Prostate gland (tissue), 2 donors: Measurements from ENCODE around the gene ADM2.

ENCODE experiments used
- CTCF ChIP-seq, 4 experiments: fragments of 200-600 bp in 2 of 4; fragments of 450-650 bp in 2 of 4; sonication (generic) in 2 of 4; IDR thresholded peaks; 1 replicate in 3 of 4; 2 replicates in 1 of 4; pipeline ENCODE4 v1.5.1; 2016 to 2019; ENCODE audit warnings: antibody characterized with exemption in 4 of 4, mild to moderate bottlenecking in 2 of 4, moderate library complexity in 2 of 4
- POLR2A ChIP-seq: fragments of 450-650 bp; IDR thresholded peaks from one replicate; pipeline ENCODE4 v1.6.1; 2016; ENCODE audit warnings: antibody characterized with exemption, mild to moderate bottlenecking
- POLR2AphosphoS5 ChIP-seq: sonication (generic); formaldehyde crosslinking; IDR thresholded peaks from one replicate; pipeline ENCODE4 v1.6.1; 2017; ENCODE audit warnings: antibody characterized with exemption

DNA sequence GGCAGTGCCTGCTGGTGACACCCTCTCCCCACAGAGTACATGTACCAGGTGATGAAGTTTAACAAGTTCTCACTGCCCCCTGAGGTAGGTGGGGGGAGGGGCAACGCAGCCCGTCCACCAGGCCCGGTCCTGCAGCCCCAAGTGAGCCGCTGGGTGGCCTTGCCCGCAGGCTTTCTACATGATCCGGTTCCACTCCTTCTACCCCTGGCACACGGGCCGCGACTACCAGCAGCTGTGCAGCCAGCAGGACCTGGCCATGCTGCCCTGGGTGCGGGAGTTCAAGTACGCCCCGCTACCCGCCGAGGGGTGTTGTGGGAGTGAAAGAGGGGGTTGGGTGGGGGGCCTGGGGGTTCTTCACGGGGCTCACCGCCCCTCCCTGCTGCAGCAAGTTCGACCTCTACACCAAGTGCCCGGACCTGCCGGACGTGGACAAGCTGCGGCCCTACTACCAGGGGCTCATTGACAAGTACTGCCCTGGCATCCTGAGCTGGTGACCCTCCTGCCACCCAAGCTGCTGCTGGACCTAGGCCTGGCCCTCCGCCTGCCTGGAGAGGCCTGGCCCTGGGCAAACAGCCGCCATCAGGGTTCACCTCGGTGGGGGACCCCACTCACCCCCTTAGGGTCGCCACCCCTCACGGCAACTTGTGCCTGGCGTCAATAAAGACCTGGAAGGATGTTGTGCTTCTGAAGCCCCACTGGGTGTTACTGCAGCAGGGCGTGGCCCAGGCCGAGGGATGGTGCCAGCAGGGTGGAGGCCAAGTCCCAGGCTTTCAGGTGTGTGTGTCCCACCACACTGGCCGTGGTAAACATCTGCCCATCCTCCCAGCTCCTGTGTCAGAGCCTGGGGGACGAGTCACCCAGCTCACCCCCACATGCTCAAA is 8.3 kb downstream of the ADM2 start:
- TF ChIP-seq POLR2A = no peak
- TF ChIP-seq CTCF (IDR thresholded peaks at IDR 0.05) = no peak
- TF ChIP-seq POLR2AphosphoS5 = no peak
